ENCODE data around the gene SULT4A1.

DNA sequence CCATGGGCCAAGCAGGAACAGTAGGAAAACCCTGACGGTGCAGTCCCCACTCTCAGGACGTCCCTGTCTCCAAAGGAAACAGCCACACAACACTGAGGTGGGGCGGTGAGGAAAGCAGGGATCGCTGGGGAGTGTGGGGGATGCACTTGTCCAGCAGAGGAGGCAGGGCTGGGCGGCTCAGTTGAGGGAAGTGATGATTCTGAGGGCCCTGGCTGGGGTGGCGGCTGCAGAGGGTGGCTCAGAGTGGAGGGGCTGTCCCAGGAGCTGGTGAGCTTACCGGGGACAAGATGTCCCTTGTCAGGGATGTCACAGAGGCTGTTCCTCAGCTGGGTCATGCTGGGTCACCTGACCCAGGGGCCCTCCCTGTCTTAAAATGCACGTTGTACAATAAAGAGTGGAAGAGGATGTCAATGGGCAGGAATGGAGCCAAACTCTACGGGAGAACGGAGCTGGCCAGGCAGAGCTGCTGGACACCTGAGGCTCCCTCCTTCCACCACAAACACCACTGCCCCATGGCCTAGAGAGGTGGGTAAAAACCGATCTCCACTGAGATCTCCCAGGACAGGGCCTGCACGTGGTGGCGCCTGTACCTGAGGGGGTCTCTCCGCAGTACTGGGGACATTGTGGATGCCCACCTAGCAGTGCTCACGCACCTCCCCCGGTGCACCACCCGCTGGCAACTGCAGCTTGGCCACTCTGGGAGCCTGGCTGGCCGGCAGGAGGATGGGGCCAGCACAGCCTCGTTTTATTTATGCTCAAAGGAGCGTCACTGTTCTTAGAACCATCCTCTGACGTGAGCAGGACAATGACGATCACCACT is 40.5 kb downstream of the SULT4A1 start:
- TF ChIP-seq, protein P1, sequence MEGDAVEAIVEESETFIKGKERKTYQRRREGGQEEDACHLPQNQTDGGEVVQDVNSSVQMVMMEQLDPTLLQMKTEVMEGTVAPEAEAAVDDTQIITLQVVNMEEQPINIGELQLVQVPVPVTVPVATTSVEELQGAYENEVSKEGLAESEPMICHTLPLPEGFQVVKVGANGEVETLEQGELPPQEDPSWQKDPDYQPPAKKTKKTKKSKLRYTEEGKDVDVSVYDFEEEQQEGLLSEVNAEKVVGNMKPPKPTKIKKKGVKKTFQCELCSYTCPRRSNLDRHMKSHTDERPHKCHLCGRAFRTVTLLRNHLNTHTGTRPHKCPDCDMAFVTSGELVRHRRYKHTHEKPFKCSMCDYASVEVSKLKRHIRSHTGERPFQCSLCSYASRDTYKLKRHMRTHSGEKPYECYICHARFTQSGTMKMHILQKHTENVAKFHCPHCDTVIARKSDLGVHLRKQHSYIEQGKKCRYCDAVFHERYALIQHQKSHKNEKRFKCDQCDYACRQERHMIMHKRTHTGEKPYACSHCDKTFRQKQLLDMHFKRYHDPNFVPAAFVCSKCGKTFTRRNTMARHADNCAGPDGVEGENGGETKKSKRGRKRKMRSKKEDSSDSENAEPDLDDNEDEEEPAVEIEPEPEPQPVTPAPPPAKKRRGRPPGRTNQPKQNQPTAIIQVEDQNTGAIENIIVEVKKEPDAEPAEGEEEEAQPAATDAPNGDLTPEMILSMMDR (IDR thresholded peaks at IDR 0.05 in 8 of 11, conservative IDR thresholded peaks at IDR 0.05 in 3 of 11): no peak
- TF ChIP-seq POLR2AphosphoS5 (IDR thresholded peaks at IDR 0.05): no peak
- no peak for TF ChIP-seq POLR2A (IDR thresholded peaks at IDR 0.05)

Data from spleen (tissue), 7 donors.